ENCODE data around the gene CCDC18.
A peak's percentile ranks its signal among the peaks of the same experiment; 100 is the strongest.

The CCDC18 gene

DNA sequence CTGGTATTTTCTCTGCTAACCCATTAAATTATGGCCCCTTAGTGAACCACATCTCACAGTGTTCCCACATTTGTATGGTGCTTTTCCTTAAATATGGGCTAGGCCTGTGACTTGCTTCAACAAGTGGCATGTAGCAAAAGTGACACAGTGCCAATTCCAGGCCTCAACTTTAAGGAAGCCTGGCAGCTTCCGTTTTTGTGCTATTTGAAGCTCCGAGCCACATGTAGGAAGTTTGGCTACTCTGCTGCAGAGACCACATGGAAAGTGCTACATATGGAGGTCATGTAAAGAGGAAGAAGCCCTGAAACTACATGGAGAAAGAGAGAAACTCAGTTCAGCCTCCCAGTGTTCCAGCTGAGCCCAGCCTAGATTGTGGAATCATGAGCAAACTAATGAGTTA is 136.7 kb downstream of the CCDC18 start:
- no peak for DNase-seq

DNA sequence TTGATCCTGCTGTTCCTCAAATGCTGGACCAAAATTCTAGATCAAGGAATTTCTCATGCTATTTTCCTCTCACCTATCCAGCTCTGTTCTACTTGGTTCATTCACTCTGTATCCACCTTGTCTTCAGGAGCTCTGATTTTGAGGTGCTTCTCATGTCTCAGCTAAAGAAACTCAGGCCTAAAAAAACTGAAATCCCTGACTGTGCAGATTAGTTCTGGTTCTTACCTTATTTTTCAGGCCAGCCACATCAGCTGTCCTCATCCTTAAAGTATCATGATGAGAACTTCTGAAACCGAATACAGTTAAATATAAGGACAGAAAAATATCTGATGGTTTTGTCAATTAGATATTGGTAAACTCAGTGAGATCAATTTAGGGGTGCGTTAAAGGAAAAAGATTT is 137.4 kb downstream of the CCDC18 start:
- no peak for DNase-seq

DNA sequence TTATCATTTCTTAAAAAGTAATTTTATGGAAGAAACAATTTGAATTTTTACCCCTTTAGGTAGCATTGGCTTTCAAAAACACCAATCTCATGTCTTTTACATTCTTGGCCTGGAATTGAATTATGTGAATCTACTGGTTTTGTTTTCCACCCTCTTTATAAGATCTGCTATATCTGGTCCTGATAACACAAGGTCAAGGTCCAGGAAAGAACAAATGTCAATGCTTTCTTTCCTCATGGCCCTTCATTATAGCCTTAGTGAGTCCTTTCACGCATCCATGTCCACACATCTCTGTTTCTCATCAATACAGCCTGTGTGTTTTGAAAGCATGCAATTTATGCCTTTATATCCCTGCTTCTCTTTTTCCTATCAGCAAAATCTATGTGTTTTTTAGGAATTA is 141.2 kb downstream of the CCDC18 start:
- DNase-seq, result no peak

- DNase-seq, result no peak
These were observed 141.8 kb downstream of the CCDC18 start for GRCh38 chr1:93322349-93322748.

GRCh38 chr1:93323185-93323820 is 142.8 kb downstream of the CCDC18 start:
- DNase-seq, result no peak

GRCh38 chr1:93324486-93325464 is 144.3 kb downstream of the CCDC18 start:
- peak; percentile 34 for DNase-seq

All from NCI-H774 (cell line).